Activated T-helper 17 cell treated with anti-CD3 and anti-CD28 coated beads, Interleukin-2, amount 50 U/mL, for 72 hours (primary cell): ENCODE measurements around the gene HIPK4. TPM values are rescaled to one million over a fixed set of nuclear protein-coding genes. Genes with fewer than 3 reads are reported as not detected.
"Not testable (repeated sequence)": the region's sequence is repeated elsewhere in the genome, so short reads cannot be mapped to it uniquely, and the experiment has no call there.

ENCODE experiments used
- ATAC-seq: fragments of 150-1000 bp; cut with Tn5 transposase; replicated peaks from 2 replicates; pipeline ENCODE4 v1.10.0; 2021; ENCODE audit warnings: mild to moderate bottlenecking, moderate library complexity
- H3K27ac Mint-ChIP-seq: one replicate; pipeline ENCODE4 v1.8.0; 2022; ENCODE audit warnings: mixed read lengths
- H3K27me3 Mint-ChIP-seq: one replicate; pipeline ENCODE4 v1.8.0; 2022; ENCODE audit warnings: mixed read lengths
- H3K36me3 Mint-ChIP-seq: one replicate; pipeline ENCODE4 v1.8.0; 2022; ENCODE audit warnings: low read depth, mild to moderate bottlenecking, mixed read lengths
- H3K4me1 Mint-ChIP-seq: one replicate; pipeline ENCODE4 v1.8.0; 2022; ENCODE audit warnings: mixed read lengths
- H3K4me3 Mint-ChIP-seq: one replicate; pipeline ENCODE4 v1.8.0; 2022; ENCODE audit warnings: mild to moderate bottlenecking, mixed read lengths
- H3K9me3 Mint-ChIP-seq: one replicate; pipeline ENCODE4 v1.8.0; 2022; ENCODE audit warnings: mixed read lengths
- total RNA-seq, 2 donors: library from RNA; stranded (reverse); gene quantifications; one replicate each; pipeline ENCODE4 v1.2.3, GENCODE V29; 2022

Gene HIPK4
- not detected for total RNA-seq

- H3K27ac Mint-ChIP-seq, result peak within 1 kb of the TSS; percentile 56
- H3K9me3 Mint-ChIP-seq, result no peaks in the 10 kb centered on the region
- H3K4me3 Mint-ChIP-seq, result no peak within 1 kb of the TSS
- H3K36me3 Mint-ChIP-seq, result no peaks in the 10 kb centered on the region
- H3K4me1 Mint-ChIP-seq, result peaks cover 4% of the 10 kb centered on the region
- no peak for ATAC-seq
- no peaks in the 10 kb centered on the region for H3K27me3 Mint-ChIP-seq
Observed at GRCh38 chr19:40390084-40390742, at the start of gene HIPK4. TSS of gene HIPK4 (minus strand) at chr19:40390181. CDS start at chr19:40389902, 279 bp downstream.

DNA sequence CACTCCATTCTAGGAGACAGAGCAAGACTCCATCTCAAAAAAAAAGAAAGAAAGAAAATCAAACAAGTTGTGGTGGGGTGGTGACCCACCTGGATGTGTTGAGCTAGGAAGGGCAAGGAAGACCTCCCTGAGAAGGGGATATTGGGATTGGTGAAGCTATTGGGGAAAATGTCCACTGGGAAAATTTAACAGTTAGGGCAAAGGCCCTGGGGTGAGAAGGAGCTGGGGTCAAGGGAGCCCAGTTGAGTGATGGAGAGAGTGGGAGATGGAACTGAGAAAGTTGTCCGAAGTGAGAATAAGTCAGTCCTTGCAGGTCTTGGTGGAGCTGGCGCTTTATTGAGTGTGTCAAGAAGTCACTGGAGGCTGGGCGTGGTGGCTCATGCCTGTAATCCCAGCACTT, 48.3 kb upstream of the HIPK4 start:
- peak overlapping the region; percentile 5 for H3K27ac Mint-ChIP-seq

GRCh38 chr19:40433391-40434216, 43.6 kb upstream of the HIPK4 start:
- Mint-ChIP-seq H3K36me3 (no peaks in the 10 kb centered on the region), H3K4me3 (peak overlapping the region; percentile 87), H3K27me3 (no peaks in the 10 kb centered on the region), H3K9me3 (no peaks in the 10 kb centered on the region), H3K27ac (peak overlapping the region; percentile 96), H3K4me1 (peaks cover 7% of the 10 kb centered on the region)
- ATAC-seq, result peak; percentile 96

More for the DNA sequence above, 48.3 kb upstream of the HIPK4 start:
- Mint-ChIP-seq H3K4me1 (peaks cover 9% of the 10 kb centered on the region), H3K4me3 (no peak overlapping the region), H3K36me3 (peaks cover 29% of the 10 kb centered on the region), H3K9me3 (no peaks in the 10 kb centered on the region), H3K27me3 (no peaks in the 10 kb centered on the region)
- no peak for ATAC-seq

GRCh38 chr19:40432760-40433159, 42.8 kb upstream of the HIPK4 start:
- H3K27ac Mint-ChIP-seq, result peak overlapping the region; percentile 96
- not testable (repeated sequence) for H3K4me1 Mint-ChIP-seq, ATAC-seq, H3K9me3 Mint-ChIP-seq, H3K36me3 Mint-ChIP-seq, H3K27me3 Mint-ChIP-seq
- peak overlapping the region; percentile 87 for H3K4me3 Mint-ChIP-seq

GRCh38 chr19:40431698-40432097, 41.7 kb upstream of the HIPK4 start:
- Mint-ChIP-seq H3K4me3 (no peak overlapping the region), H3K36me3 (no peaks in the 10 kb centered on the region), H3K4me1 (peaks cover 7% of the 10 kb centered on the region), H3K9me3 (no peaks in the 10 kb centered on the region), H3K27ac (no peak overlapping the region), H3K27me3 (no peaks in the 10 kb centered on the region)
- no peak for ATAC-seq

DNA sequence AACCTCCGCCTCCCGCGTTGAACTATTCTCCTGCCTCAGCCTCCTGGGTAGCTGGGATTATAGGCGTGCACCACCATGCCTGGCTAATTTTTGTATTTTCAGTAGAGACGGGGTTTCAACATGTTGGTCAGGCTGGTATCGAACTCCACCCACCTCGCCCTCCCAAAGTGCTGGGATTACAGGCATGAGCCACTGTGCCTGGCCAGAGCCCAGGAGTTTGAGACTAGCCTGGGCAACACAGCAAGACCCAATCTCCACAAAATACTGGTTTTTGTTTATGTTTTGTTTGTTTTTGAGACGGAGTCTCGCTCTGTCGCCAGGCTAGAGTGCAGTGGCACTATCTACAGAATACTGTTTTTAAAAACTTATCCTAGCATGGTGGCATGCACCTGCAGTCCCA, 40.3 kb upstream of the HIPK4 start:
- H3K4me1 Mint-ChIP-seq, ATAC-seq, H3K27ac Mint-ChIP-seq, H3K9me3 Mint-ChIP-seq, H3K4me3 Mint-ChIP-seq, H3K27me3 Mint-ChIP-seq, H3K36me3 Mint-ChIP-seq: not testable (repeated sequence)

DNA sequence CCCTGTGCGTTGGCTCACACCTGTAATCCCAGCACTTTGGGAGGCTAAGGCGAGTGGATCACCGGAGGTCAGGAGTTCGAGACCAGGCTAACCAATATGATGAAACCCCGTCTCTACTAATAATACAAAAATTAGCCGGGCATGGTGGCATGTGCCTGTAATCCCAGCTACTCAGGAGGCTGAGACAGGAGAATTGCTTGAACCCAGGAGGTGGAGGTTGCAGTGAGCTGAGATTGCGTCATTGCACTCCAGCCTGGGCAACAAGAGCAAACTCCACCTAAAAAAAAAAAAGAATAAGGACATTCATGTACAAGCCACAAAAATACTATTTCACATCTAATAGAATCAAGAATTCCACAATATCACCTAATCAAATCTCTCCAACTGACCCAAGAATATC, 38.2 kb upstream of the HIPK4 start:
- not testable (repeated sequence) for H3K27me3 Mint-ChIP-seq, ATAC-seq, H3K4me1 Mint-ChIP-seq, H3K4me3 Mint-ChIP-seq, H3K27ac Mint-ChIP-seq, H3K9me3 Mint-ChIP-seq
- peaks cover 26% of the 10 kb centered on the region for H3K36me3 Mint-ChIP-seq

GRCh38 chr19:40425450-40426287, 35.7 kb upstream of the HIPK4 start, which contains the start of gene SERTAD1:
TSS of gene SERTAD1 (minus strand) at chr19:40425992. CDS start at chr19:40423546, 2,446 bp downstream.
- peaks cover 3% of the 10 kb centered on the region for H3K4me1 Mint-ChIP-seq
- peak within 1 kb of the TSS; percentile 98 for H3K4me3 Mint-ChIP-seq
- no peaks in the 10 kb centered on the region for H3K9me3 Mint-ChIP-seq
- peaks cover 48% of the 10 kb centered on the region for H3K36me3 Mint-ChIP-seq
- ATAC-seq, result peak; percentile 85
- no peaks in the 10 kb centered on the region for H3K27me3 Mint-ChIP-seq
- peak within 1 kb of the TSS; percentile 97 for H3K27ac Mint-ChIP-seq

DNA sequence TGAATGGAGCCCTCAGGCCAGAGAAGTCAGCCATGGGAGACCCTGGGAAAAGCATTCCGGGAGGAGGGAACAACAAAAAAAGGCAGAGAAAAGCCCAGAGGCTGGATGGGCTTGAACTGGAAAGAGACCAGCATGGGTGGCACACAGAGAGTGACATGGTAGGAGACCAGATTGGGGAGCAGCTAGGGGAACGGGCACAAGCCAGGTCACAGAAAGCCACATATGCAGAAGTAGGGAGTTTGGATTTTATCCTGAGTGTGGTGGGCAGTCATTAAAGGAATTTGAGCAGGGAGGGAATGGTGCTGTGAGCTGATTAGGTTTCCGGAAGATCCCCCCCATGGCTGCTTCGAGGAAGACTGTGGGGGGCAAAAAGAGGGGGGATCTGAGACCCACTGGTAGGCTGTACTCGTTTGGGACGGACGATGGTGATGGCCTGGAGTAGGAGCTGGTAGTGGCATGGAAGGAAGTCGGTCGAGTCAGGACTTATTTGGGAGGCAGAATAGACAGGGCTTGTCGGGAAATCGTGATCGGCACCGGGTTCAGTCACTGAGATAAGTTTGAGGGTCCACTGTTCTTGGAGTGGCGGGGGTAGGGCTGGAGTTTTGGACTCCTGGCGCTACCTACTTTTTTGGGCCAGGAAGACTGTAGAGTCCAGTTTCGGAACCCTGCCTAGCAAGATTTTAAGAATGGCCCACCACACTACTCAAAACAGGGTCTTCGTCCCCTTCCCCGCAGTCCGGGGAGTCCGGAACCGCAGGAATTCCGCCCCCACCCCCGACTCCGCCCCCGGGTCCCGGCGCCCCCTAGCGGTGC, 34.9 kb upstream of the HIPK4 start:
- Mint-ChIP-seq H3K27me3 (no peaks in the 10 kb centered on the region), H3K27ac (peak overlapping the region; percentile 97), H3K4me1 (peaks cover 5% of the 10 kb centered on the region), H3K36me3 (peaks cover 48% of the 10 kb centered on the region), H3K4me3 (peak overlapping the region; percentile 98), H3K9me3 (no peaks in the 10 kb centered on the region)
- no peak for ATAC-seq

- no peak for ATAC-seq
- Mint-ChIP-seq H3K27ac (peak overlapping the region; percentile 97), H3K9me3 (no peaks in the 10 kb centered on the region), H3K27me3 (no peaks in the 10 kb centered on the region), H3K4me1 (peaks cover 8% of the 10 kb centered on the region), H3K36me3 (peaks cover 48% of the 10 kb centered on the region), H3K4me3 (peak overlapping the region; percentile 98)
Observed at GRCh38 chr19:40423938-40424337, 34.0 kb upstream of the HIPK4 start.

GRCh38 chr19:40422748-40423566, 33.0 kb upstream of the HIPK4 start:
- Mint-ChIP-seq H3K4me3 (peak overlapping the region; percentile 98), H3K27me3 (no peaks in the 10 kb centered on the region), H3K27ac (peak overlapping the region; percentile 77), H3K9me3 (no peaks in the 10 kb centered on the region), H3K4me1 (peaks cover 8% of the 10 kb centered on the region), H3K36me3 (peaks cover 48% of the 10 kb centered on the region)
- no peak for ATAC-seq

DNA sequence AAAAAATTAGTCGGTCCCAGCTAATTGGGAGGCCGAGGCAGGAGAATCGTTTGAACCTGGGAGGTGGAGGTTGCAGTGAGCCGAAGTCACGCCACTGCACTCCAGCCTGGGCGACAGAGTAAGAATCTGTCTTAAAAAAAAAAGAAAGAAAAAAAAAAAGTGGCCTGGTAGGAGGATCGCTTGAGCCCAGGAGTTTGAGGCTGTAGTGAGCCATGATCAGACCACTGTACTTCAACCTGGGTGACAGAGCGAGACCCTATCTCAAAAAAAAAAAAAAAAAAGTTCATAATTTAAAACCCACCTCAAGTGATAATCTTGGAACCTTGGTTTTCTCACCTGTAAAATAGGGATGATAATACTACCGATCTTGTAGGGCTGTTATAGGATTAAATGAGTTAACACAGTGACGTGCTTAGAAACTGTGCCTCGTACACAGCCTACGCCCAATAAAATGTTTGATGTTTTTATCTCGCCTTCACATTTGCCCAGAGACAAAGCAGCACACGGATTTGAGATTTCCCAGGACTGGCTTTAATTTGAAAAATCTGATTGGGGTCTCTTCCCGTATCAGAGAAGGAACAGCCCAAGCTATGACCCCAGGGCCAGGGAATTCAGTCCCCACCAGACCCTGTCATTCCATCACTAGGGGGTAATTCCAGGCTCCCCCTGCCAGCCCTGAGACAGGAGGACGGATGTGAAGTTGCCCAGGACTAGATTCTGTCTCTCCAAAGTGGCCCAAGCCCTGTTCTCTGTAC, 32.2 kb upstream of the HIPK4 start:
- H3K4me3 Mint-ChIP-seq, result peak overlapping the region; percentile 98
- no peak for ATAC-seq
- H3K9me3 Mint-ChIP-seq, result no peaks in the 10 kb centered on the region
- peak overlapping the region; percentile 77 for H3K27ac Mint-ChIP-seq
- H3K27me3 Mint-ChIP-seq, result no peaks in the 10 kb centered on the region
- peaks cover 9% of the 10 kb centered on the region for H3K4me1 Mint-ChIP-seq
- H3K36me3 Mint-ChIP-seq, result peaks cover 48% of the 10 kb centered on the region
